Loucy (cell line): ENCODE data around the gene REM1.

Experiments
- EZH2phosphoT487 ChIP-seq: fragments of 200-600 bp; IDR thresholded peaks from 2 replicates; pipeline ENCODE4 v1.6.1; 2018; ENCODE audit warnings: antibody characterized with exemption, mild to moderate bottlenecking, moderate library complexity, borderline replicate concordance
- TF ChIP-seq, protein P1 (sequence below): fragments of 200-600 bp; sonication (generic); conservative IDR thresholded peaks from 2 replicates; pipeline ENCODE4 v1.5.1; 2014; ENCODE audit warnings: mild to moderate bottlenecking, antibody characterized with exemption, low read length

DNA sequence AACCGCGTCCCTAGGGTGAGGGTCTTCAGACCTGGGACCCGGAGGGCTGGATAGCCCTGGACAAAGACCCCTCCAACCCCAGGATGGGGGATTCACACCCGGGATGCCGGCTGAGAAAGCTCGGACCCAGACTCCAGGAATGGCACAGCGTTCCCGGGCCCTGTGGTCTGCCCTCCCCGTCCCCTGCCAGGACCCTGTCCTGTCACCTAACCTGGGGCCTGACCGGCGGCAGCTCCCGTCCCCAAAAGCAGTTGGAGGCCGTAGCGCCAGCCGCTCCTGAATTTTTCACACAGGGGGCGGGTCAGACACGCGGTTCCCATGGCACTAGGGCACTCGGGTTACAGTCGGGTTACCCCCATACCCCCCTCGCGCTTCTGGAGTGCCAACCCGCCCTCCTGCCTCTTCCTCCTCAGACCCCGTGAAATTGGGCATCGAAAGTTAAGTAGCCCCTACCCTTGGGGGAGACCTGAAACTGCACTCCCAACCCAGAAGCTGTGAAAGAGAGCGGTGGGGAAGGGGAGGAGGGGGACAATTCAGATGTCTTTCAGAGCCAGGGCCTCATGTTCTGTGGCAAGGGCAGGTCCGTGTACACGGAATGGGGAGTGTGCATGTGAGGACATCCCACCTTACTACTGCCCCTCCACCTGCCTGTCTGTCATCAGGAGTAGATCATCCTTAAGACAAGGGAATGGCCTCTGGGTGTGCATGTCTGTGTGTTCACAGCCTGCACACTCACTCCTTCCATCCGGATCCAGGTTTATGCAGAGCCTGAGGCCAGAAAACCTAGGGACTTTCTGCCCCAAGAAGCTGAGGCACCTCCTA, 595 bp downstream of the REM1 start:
- TF ChIP-seq, protein P1, sequence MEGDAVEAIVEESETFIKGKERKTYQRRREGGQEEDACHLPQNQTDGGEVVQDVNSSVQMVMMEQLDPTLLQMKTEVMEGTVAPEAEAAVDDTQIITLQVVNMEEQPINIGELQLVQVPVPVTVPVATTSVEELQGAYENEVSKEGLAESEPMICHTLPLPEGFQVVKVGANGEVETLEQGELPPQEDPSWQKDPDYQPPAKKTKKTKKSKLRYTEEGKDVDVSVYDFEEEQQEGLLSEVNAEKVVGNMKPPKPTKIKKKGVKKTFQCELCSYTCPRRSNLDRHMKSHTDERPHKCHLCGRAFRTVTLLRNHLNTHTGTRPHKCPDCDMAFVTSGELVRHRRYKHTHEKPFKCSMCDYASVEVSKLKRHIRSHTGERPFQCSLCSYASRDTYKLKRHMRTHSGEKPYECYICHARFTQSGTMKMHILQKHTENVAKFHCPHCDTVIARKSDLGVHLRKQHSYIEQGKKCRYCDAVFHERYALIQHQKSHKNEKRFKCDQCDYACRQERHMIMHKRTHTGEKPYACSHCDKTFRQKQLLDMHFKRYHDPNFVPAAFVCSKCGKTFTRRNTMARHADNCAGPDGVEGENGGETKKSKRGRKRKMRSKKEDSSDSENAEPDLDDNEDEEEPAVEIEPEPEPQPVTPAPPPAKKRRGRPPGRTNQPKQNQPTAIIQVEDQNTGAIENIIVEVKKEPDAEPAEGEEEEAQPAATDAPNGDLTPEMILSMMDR, result no peak
- TF ChIP-seq EZH2phosphoT487, result no peak
